Thyroid gland (tissue), 4 donors: Measurements from ENCODE around the gene MUCL3.
"Not testable (repeated sequence)": the region's sequence is repeated elsewhere in the genome, so short reads cannot be mapped to it uniquely, and the experiment has no call there.

Experiments
- CTCF ChIP-seq, 6 experiments: fragments of 200-600 bp in 3 of 6; fragments of 450-650 bp in 3 of 6; sonication (generic) in 3 of 6; IDR thresholded peaks; one replicate each; pipeline ENCODE4 v1.5.1; 2016 to 2019; ENCODE audit warnings: antibody characterized with exemption in 6 of 6, mild to moderate bottlenecking in 2 of 6, inconsistent platforms in 1 of 6, moderate library complexity in 1 of 6
- POLR2A ChIP-seq, 2 donors: fragments of 450-650 bp; IDR thresholded peaks; one replicate each; pipeline ENCODE4 v1.6.1; 2017; ENCODE audit warnings: antibody characterized with exemption in 2 of 2, mild to moderate bottlenecking in 2 of 2, moderate library complexity in 1 of 2

- not testable (repeated sequence) for TF ChIP-seq CTCF, POLR2A (IDR thresholded peaks at IDR 0.05)
These were observed 59.5 kb downstream of the MUCL3 start for GRCh38 chr6:31000067-31000860.
